ENCODE data around the gene MAGT1.
"Not testable (repeated sequence)": the region's sequence is repeated elsewhere in the genome, so short reads cannot be mapped to it uniquely, and the experiment has no call there.

MAGT1 gene

DNA sequence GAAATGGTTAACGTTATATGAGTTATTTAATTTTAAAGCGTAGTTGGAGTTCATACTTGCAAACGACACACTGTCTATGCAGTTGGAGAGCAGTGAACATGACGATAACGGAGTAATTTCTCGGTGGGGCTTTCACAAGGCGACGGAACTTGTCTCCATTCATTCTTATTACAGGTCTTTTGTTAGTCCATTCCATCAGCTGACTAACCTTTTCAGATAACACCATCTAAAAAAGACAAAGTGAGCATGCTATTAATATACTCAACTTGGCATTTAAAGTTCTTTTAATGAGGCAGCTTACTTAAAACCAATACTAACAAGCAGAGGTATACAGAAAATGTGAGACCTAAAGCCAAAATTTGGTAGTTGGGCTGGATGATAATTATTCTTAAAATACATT, 19.9 kb downstream of the MAGT1 start:
- in situ Hi-C loops (cut with MboI; ENCODE audit: low sequenced_read_pairs): no loop called here

DNA sequence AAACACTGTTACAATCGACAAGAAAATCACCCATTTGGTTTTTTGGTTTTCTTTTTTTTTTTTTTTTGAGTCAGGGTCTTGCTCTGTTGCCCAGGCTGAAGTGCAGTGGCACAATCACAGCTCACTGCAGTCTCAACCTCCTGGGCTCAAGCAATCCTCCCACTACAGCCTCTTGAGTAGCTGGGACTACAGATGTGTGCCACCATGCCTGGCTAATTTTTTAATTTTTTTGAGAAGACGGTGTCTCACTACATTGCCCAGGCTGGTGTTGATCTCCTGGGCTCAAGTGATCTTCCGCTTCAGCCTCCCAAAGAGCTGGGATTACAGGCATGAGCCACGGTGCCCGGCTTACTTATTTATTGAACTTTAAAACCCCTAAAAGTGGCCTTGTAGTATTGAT, 63.7 kb downstream of the MAGT1 start:
- in situ Hi-C loops (cut with MboI; ENCODE audit: low sequenced_read_pairs): not testable (repeated sequence)

DNA sequence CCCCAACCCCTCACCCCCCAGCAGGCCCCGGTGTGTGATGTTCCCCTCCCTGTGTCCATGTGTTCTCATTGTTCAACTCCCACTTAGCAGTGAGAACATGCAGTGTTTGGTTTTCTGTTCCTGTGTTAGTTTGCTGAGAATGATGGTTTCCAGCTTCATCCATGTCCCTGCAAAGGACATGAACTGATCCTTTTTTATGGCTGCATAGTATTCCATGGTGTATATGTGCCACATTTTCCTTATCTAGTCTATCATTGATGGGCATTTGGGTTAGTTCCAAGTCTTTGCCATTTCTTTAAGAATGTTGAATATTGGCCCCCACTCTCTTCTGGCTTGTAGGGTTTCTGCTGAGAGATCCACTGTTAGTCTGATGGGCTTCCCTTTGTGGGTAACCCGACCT, 73.2 kb downstream of the MAGT1 start:
- in situ Hi-C loops (cut with MboI; ENCODE audit: low sequenced_read_pairs): not testable (repeated sequence)

DNA sequence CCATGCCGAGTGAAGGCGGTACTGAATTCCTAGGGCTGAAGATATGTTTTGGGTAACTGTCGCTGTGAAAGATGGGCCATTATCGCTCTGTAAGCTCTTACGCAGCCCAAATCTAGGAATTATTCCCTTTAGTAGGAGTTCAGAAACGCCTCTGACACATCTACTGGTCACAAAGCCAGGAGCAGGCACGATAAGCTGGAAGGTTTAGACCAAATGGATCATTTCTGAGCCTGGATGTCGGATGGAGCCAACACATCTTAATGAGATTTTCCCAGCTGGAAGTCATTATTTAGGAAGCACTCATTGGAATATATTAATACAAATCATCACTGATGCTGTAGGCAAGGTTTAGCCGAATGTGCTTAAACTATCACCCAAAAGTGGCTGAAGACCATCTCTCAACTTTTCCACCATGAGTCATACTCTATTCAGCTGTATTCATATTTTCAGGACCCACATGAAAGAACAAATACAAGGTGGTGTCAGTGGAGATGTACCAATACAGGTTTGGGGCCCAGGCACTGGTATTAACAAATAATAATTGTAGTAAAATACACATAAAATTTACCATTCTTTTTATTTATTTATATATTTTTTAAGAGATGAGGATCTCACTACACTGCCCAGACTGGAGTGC, 75.0 kb downstream of the MAGT1 start:
- in situ Hi-C loops (cut with MboI; ENCODE audit: low sequenced_read_pairs): no loop called here

DNA sequence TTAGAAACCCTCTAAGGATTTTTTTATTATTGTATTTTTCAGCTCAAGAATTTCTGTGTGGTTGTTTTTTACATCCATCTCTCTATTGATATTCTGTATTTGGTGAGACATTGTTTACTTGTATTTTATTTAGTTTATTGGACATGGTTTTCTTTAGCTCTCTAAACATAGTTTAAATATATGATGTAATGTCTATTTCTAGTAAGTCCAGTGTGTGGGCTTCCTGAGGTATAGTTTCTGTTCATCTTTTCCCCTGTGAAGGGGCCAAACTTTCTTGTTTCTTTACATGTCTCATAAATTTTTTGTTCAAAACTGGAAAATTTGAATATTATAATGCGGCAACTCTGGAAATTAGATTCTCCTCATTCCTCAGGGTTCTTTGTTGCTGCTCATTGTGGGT, 81.0 kb downstream of the MAGT1 start:
- in situ Hi-C loops (cut with MboI; ENCODE audit: low sequenced_read_pairs): no loop called here

DNA sequence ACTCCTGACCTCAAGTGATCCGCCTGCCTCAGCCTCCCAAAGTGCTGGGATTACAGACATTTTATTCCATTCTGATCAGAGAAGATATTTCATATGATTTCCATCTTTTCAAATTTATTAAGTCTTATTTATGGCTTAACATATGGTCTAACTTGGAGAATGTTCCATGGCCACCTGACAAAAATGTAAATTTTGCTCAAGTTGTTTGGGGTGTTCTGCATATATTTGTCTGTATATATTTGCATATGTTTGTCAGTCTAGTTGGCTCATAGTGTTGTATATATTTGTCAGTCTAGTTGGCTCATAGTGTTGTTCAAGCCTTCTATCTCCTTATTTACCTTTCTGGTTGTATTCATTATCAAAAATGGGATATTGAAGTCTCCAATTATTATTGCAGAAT, 93.0 kb downstream of the MAGT1 start:
- in situ Hi-C loops (cut with MboI; ENCODE audit: low sequenced_read_pairs): no loop called here

DNA sequence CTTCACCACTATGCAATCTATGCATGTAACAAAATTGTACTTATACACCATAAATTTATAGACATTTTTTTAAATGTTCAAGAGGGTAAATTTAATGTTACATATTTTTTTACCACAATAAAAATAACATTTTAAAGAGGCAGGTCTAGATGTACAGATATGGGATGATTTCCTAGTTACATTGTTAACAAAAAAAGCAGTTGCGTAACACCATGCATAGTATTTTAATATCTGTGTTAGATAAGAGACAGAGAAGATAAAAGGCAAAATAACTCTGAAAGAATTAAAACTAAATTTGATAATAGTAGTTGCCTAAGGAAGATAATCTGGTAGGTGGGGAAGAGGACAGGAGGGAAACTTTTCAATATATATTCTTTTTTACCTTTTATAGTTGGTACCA, 100.1 kb downstream of the MAGT1 start:
- in situ Hi-C loops (cut with MboI; ENCODE audit: low sequenced_read_pairs): no loop called here

DNA sequence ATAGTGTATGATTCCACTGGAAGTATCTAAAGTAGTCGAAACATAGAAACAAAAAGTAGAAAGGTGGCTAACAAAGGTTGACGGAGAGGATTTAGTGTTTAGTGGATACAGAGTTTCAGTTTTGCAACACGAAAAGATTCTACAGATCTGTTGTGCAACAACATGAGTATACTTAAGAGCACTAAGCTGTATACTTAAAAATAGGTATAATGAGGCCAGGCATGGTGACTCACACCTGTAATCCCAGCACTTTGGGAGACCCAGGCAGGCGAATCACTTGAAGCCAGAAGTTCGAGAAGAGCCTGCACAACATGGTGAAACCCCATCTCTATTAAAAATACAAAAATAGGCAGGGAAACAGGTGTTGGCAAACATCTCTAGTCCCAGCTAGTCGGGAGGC, 101.3 kb downstream of the MAGT1 start:
- in situ Hi-C loops (cut with MboI; ENCODE audit: low sequenced_read_pairs): no loop called here

DNA sequence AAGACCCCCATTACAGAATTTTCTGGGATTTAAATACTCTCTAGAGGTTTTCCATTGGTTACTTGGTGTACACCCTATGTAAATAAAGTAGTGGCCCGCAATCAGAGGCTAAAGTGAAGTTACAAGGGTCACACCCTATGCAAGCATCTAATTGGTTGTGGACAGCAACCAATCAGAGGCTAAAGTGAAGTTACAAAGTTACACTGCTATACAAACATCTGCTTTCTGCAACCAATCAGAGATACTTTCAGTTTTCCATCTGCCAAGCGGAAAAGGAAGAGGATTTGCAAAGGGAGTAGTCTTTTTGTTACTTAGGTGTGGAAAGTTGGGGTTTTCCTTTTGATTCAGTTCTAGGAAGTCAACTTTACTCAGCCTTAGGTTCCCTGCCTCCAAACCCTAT, 107.2 kb downstream of the MAGT1 start:
- in situ Hi-C loops (cut with MboI; ENCODE audit: low sequenced_read_pairs): no loop called here

DNA sequence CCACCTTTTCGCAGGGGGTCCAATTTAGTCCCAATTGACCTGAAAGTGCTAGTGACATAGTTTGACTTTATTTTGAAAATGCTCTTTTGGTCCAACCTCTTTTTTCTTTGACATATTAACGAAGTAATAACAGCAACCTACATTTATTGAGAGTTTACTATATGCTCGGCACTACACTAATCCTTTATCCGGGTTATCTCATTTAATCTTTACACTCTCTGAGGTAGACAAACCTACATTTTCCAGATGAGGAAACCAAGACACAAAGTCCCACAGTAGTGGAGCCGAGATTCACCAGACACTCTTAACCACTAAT, 108.9 kb downstream of the MAGT1 start:
- in situ Hi-C loops (cut with MboI; ENCODE audit: low sequenced_read_pairs): no loop called here

DNA sequence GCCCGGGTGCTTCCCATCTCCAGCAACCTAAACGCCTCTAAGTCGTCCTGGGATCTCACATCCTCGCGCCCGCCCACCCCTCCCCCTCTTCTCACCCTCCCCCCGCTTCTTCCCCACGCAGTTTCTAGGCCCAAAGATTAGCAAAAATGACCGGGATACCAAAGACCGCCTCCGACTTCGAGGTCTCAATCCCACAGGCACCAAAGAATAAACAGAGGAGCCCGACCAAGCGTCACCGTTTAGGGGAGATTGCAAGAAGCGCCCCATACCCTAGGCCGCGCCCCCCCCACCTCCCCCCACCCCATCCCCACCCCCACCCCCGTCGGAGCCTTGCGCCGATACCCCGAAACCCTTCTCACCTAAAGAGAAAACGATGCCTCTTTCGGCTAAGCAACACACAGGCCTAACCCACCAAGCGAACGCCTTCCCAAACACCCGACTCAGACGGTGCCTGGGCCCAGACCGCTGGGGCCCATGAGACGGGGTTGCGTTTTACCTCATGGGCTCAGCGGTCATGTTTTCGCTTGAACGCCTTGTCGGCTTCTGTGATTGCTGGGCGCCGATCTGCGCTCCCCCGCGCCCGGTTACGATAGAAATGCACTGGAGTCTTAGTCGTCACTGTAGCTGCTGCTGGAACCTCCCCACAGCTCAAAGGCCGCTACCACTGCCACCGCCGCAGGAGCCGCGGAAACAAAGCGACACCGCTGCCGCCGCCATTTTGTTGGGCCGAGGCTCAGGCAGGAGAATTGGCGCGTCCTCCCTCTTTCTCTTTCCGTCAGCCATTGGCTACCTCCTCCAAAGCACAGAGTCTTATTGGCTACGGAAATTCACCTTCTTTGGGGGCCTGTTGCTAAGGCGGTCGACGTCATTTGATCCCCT, 109.5 kb downstream of the MAGT1 start, which contains the start of gene ATRX:
Gene ATRX (minus strand): TSS at position 731 of the 879 bp plus-strand sequence. CDS start 215 bp downstream, at position 516.
- in situ Hi-C loops (cut with MboI; ENCODE audit: low sequenced_read_pairs): no loop called here

DNA sequence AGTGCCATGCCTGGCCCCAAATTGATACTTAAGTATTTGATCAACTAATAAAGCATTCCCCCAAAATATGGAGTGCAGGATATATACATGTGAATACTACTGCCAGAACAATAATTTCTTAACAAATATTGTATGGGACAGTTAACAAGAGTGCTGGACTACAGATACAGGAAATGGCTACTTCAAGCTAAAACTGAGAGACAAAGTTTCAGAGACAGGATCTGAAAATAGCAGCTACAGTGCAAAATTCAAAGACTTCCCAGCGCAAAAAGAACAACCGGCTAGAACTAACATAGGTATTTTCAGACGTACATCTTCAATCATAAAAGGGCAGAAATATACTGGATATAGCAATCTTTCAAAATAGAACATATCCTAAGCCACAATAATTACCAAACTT, 115.5 kb downstream of the MAGT1 start:
- in situ Hi-C loops (cut with MboI; ENCODE audit: low sequenced_read_pairs): no loop called here

DNA sequence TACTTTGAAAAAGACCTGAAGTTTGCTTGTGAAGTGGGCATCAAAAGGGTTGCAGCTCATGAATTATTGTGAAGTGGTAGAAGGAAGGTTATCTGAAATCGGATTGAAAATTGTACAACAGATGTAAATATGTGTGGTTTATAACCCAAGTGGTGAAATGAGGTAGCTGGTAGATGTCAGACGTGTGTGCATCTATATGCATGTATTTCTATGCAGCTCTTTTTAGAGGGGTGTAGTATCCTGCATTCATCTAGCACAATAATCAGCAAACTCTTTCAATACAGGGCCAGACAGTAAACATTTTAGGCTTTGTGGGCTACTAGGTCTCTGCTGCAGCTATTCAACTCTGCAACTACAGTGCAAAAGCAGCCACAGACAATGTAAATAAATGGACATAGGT, 118.6 kb downstream of the MAGT1 start:
- in situ Hi-C loops (cut with MboI; ENCODE audit: low sequenced_read_pairs): no loop called here

All from HL-60/S4 (cell line).